GM12878 (cell line): ENCODE data around the gene PIK3R5.

ENCODE experiments used
- CTCF ChIP-seq, 3 experiments: IDR thresholded peaks in 2 of 3; conservative IDR thresholded peaks in 1 of 3; 2 replicates each; pipeline ENCODE4 v1.5.1; 2011; ENCODE audit warnings: low read depth in 3 of 3, low read length in 3 of 3, mild to moderate bottlenecking in 3 of 3, control low read depth in 2 of 3, moderate library complexity in 2 of 3, inconsistent platforms in 1 of 3, mixed read lengths in 1 of 3; ENCODE audit not compliant: control insufficient read depth in 2 of 3, insufficient read depth in 1 of 3; ENCODE audit errors: extremely low read depth in 1 of 3
- DPF2 ChIP-seq: fragments of 450-650 bp; IDR thresholded peaks from 2 replicates; pipeline ENCODE4 v1.6.1; 2017; ENCODE audit warnings: mild to moderate bottlenecking
- EP300 ChIP-seq, 2 experiments: fragments of 150-350 bp in 1 of 2; IDR thresholded peaks; 2 replicates each; pipeline ENCODE4 v1.6.1; 2011 to 2012; ENCODE audit warnings: low read depth in 2 of 2, low read length in 2 of 2, borderline replicate concordance in 1 of 2, improper control_type of control experiment in 1 of 2, inconsistent platforms in 1 of 2; ENCODE audit not compliant: control insufficient read depth in 1 of 2
- ESRRA ChIP-seq: IDR thresholded peaks from 2 replicates; pipeline ENCODE4 v1.6.1; 2012; ENCODE audit warnings: mild to moderate bottlenecking, low read length, improper control_type of control experiment
- EZH2 ChIP-seq: IDR thresholded peaks from 2 replicates; pipeline ENCODE4 v1.6.1; 2012; ENCODE audit warnings: low read depth, mild to moderate bottlenecking, control low read depth, inconsistent platforms, low read length, borderline replicate concordance; ENCODE audit not compliant: control insufficient read depth
- FOXM1 ChIP-seq: IDR thresholded peaks from 2 replicates; pipeline ENCODE4 v1.6.1; 2012; ENCODE audit warnings: low read depth, mild to moderate bottlenecking, inconsistent platforms, low read length, moderate library complexity
- IRF4 ChIP-seq: IDR thresholded peaks from 2 replicates; pipeline ENCODE4 v1.6.1; 2011; ENCODE audit warnings: low read depth, low read length
- MAX ChIP-seq: IDR thresholded peaks from 2 replicates; pipeline ENCODE4 v1.6.1; 2012; ENCODE audit warnings: low read depth, low read length, improper control_type of control experiment
- POLR2A ChIP-seq: IDR thresholded peaks from 2 replicates; pipeline ENCODE4 v1.6.1; 2011; ENCODE audit warnings: low read depth, mild to moderate bottlenecking, low read length
- TAF1 ChIP-seq: IDR thresholded peaks from 2 replicates; pipeline ENCODE4 v1.6.1; 2011; ENCODE audit warnings: mild to moderate bottlenecking, low read depth, low read length, borderline replicate concordance
- TCF7 ChIP-seq: IDR thresholded peaks from 2 replicates; pipeline ENCODE4 v1.6.1; 2014; ENCODE audit warnings: antibody characterized with exemption, borderline replicate concordance
- TF ChIP-seq, protein P1 (sequence below): IDR thresholded peaks from 2 replicates; pipeline ENCODE4 v1.6.1; 2012; ENCODE audit warnings: mild to moderate bottlenecking, low read depth, low read length

- TF ChIP-seq POLR2A (no peak), DPF2 (no peak), CTCF (IDR thresholded peaks at IDR 0.05 in 2 of 3, conservative IDR thresholded peaks at IDR 0.05 in 1 of 3; ENCODE audit: control insufficient read depth in 2 of 3, extremely low read depth in 1 of 3, insufficient read depth in 1 of 3, low read depth in 3 of 3, low read length in 3 of 3) (no peak), EP300 (IDR thresholded peaks at IDR 0.05; ENCODE audit: borderline replicate concordance in 1 of 2, control insufficient read depth in 1 of 2, low read depth in 2 of 2, low read length in 2 of 2) (no peak), TAF1 (no peak), FOXM1 (no peak), ESRRA (no peak), MAX (no peak), EZH2 (no peak), TCF7 (no peak), IRF4 (no peak)
- TF ChIP-seq, protein P1, sequence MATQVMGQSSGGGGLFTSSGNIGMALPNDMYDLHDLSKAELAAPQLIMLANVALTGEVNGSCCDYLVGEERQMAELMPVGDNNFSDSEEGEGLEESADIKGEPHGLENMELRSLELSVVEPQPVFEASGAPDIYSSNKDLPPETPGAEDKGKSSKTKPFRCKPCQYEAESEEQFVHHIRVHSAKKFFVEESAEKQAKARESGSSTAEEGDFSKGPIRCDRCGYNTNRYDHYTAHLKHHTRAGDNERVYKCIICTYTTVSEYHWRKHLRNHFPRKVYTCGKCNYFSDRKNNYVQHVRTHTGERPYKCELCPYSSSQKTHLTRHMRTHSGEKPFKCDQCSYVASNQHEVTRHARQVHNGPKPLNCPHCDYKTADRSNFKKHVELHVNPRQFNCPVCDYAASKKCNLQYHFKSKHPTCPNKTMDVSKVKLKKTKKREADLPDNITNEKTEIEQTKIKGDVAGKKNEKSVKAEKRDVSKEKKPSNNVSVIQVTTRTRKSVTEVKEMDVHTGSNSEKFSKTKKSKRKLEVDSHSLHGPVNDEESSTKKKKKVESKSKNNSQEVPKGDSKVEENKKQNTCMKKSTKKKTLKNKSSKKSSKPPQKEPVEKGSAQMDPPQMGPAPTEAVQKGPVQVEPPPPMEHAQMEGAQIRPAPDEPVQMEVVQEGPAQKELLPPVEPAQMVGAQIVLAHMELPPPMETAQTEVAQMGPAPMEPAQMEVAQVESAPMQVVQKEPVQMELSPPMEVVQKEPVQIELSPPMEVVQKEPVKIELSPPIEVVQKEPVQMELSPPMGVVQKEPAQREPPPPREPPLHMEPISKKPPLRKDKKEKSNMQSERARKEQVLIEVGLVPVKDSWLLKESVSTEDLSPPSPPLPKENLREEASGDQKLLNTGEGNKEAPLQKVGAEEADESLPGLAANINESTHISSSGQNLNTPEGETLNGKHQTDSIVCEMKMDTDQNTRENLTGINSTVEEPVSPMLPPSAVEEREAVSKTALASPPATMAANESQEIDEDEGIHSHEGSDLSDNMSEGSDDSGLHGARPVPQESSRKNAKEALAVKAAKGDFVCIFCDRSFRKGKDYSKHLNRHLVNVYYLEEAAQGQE, result no peak
Observed at GRCh38 chr17:8836821-8837562, 128.5 kb downstream of the PIK3R5 start.
